OCI-LY1 (cell line): ENCODE results near the gene LRRC55.

ENCODE experiments used
- CTCF ChIP-seq: fragments of 200-600 bp; sonication (generic), shearing (Covaris generic); IDR thresholded peaks from 2 replicates; pipeline ENCODE4 v1.5.1; 2017; ENCODE audit warnings: mild to moderate bottlenecking, antibody characterized with exemption, low read length, moderate library complexity, mixed read lengths
- EZH2 ChIP-seq: fragments of 200-600 bp; sonication (generic), shearing (Covaris generic); IDR thresholded peaks from 2 replicates; pipeline ENCODE4 v1.8.0; 2017; ENCODE audit warnings: borderline replicate concordance, mixed run types, mild to moderate bottlenecking, antibody characterized with exemption, low read length, moderate library complexity, mixed read lengths

GRCh38 chr11:57180964-57181363 is 789 bp upstream of the LRRC55 start:
- TF ChIP-seq EZH2 (no peak), CTCF (no peak)
